Measurements from ENCODE around the gene CUL3.

The CUL3 gene

GRCh38 chr2:224466304-224466895 is 118.8 kb downstream of the CUL3 start:
- no peak for DNase-seq

- no peak for DNase-seq
Observed at GRCh38 chr2:224461391-224461790, 123.8 kb downstream of the CUL3 start.

GRCh38 chr2:224457408-224458096 is 127.6 kb downstream of the CUL3 start:
- no peak for DNase-seq

GRCh38 chr2:224453892-224454291 is 131.3 kb downstream of the CUL3 start:
- no peak for DNase-seq

GRCh38 chr2:224449212-224450147 is 135.7 kb downstream of the CUL3 start:
- no peak for DNase-seq

- DNase-seq: no peak
Observed at GRCh38 chr2:224448236-224448635, 136.9 kb downstream of the CUL3 start.

- DNase-seq: no peak
Observed at GRCh38 chr2:224444783-224445182, 140.4 kb downstream of the CUL3 start.

- DNase-seq: no peak
Observed at GRCh38 chr2:224444021-224444420, 141.1 kb downstream of the CUL3 start.

GRCh38 chr2:224442071-224442967 is 142.8 kb downstream of the CUL3 start:
- no peak for DNase-seq

- no peak for DNase-seq
Observed at GRCh38 chr2:224440988-224441387, 144.2 kb downstream of the CUL3 start.

- DNase-seq: no peak
Observed at GRCh38 chr2:224438726-224439125, 146.4 kb downstream of the CUL3 start.

- DNase-seq: no peak
Observed at GRCh38 chr2:224436634-224437033, 148.5 kb downstream of the CUL3 start.

GRCh38 chr2:224434618-224435017 is 150.5 kb downstream of the CUL3 start:
- DNase-seq: no peak

GRCh38 chr2:224433442-224433841 is 151.7 kb downstream of the CUL3 start:
- DNase-seq: no peak

- DNase-seq: no peak
Observed at GRCh38 chr2:224432003-224432579, 153.1 kb downstream of the CUL3 start.

- DNase-seq: no peak
Observed at GRCh38 chr2:224429441-224429810, 155.7 kb downstream of the CUL3 start.

- DNase-seq: no peak
Observed at GRCh38 chr2:224428787-224429440, 156.2 kb downstream of the CUL3 start.

GRCh38 chr2:224427471-224427870 is 157.7 kb downstream of the CUL3 start:
- no peak for DNase-seq

GRCh38 chr2:224426656-224427055 is 158.5 kb downstream of the CUL3 start:
- no peak for DNase-seq

- DNase-seq: no peak
Observed at GRCh38 chr2:224421065-224421464, 164.1 kb downstream of the CUL3 start.
